GM12878 (cell line): ENCODE measurements around the gene VSTM2L. TPM values are rescaled to one million over a fixed set of nuclear protein-coding genes. Genes with fewer than 3 reads are reported as not detected.

Source experiments
- ATAC-seq: fragments of 200-7000 bp; cut with Tn5 transposase; 3 replicates; pipeline ENCODE4 v1.9.1; 2020; ENCODE audit warnings: mild to moderate bottlenecking, moderate library complexity
- BruUV-seq: library from RNA; stranded (reverse); fragments of 400-500 nt; replicated peaks from 2 replicates; lab custom pipeline; 2021; lab: Mats Ljungman, UMichigan
- CTCF ChIA-PET: fragments of 300-600 bp; sonication (Branson Sonifier 250); formaldehyde crosslinking; extraction: SDS; loops from one replicate; lab custom pipeline; 2021; ENCODE audit warnings: inconsistent platforms; lab: Yijun Ruan, JAX
- POLR2A ChIA-PET: fragments of 350-600 bp; formaldehyde crosslinking; extraction: SDS; loops from one replicate; lab custom pipeline; 2021; ENCODE audit warnings: inconsistent platforms; lab: Charles Lee
- RAD21 ChIA-PET: fragments of 300-600 bp; sonication (Branson Sonifier 250); formaldehyde crosslinking; loops from one replicate; lab custom pipeline; 2023; ENCODE audit warnings: antibody characterized with exemption; ENCODE audit not compliant: unreplicated experiment; lab: Charles Lee
- SMC1A ChIA-PET: fragments of 300-600 bp; sonication (Branson Sonifier 250); formaldehyde crosslinking; loops from one replicate; lab custom pipeline; 2023; ENCODE audit not compliant: unreplicated experiment, uncharacterized antibody; lab: Charles Lee
- DNase-seq: peaks from one replicate; pipeline ENCODE4 v3.0.0-alpha.2; 2011; ENCODE audit warnings: low read depth, low spot score
- FAIRE-seq: peaks from 3 replicates; lab custom pipeline; 2011; peaks lifted over from hg19 to GRCh38; lab: Jason Lieb, UNC
- H2AFZ ChIP-seq: 2 replicates; pipeline ENCODE4 v1.6.0; 2011; ENCODE audit warnings: low read depth, low read length, control low read depth; ENCODE audit not compliant: control insufficient read depth
- H3K27ac ChIP-seq: 2 replicates; pipeline ENCODE4 v1.5.1; 2011; ENCODE audit warnings: control low read depth; ENCODE audit not compliant: control insufficient read depth, insufficient read depth
- H3K27me3 ChIP-seq, 2 experiments: replicated peaks in 1 of 2; 2 replicates each; pipeline versions ENCODE4 v1.6.0 to v1.6.1; 2011; ENCODE audit warnings: low read length in 1 of 2; ENCODE audit not compliant: control insufficient read depth in 2 of 2, insufficient read depth in 2 of 2
- H3K36me3 ChIP-seq, 2 experiments: 2 replicates each; pipeline ENCODE4 v1.5.1; 2011; ENCODE audit warnings: low read length in 1 of 2; ENCODE audit not compliant: control insufficient read depth in 2 of 2, insufficient read depth in 2 of 2
- H3K4me1 ChIP-seq: 2 replicates; pipeline ENCODE4 v1.6.1; 2011; ENCODE audit warnings: mild to moderate bottlenecking, low read length, moderate library complexity, mixed read lengths; ENCODE audit not compliant: control insufficient read depth, insufficient read depth
- H3K4me2 ChIP-seq: 2 replicates; pipeline ENCODE4 v1.6.0; 2011; ENCODE audit warnings: control low read depth; ENCODE audit not compliant: control insufficient read depth, insufficient read depth
- H3K4me3 ChIP-seq: fragments of 200-600 bp; sonication (generic); 2 replicates; pipeline ENCODE4 v1.5.1; 2016
- H3K79me2 ChIP-seq: 2 replicates; pipeline ENCODE4 v1.6.0; 2011; ENCODE audit warnings: low read length; ENCODE audit not compliant: control insufficient read depth, insufficient read depth
- H3K9ac ChIP-seq: 2 replicates; pipeline ENCODE4 v1.8.0; 2011; ENCODE audit warnings: low read length, control low read depth, mixed read lengths; ENCODE audit not compliant: control insufficient read depth, insufficient read depth
- H3K9me3 ChIP-seq: replicated peaks from 3 replicates; pipeline ENCODE4 v1.5.1; 2011; ENCODE audit warnings: mild to moderate bottlenecking, low read length; ENCODE audit not compliant: control insufficient read depth, insufficient read depth
- H4K20me1 ChIP-seq: 2 replicates; pipeline ENCODE4 v1.6.0; 2011; ENCODE audit not compliant: control insufficient read depth, insufficient read depth
- ASH2L ChIP-seq: fragments of 300-600, 200-600 bp; sonication (generic); IDR thresholded peaks from 2 replicates; pipeline ENCODE4 v1.6.1; 2017; ENCODE audit warnings: low read depth, mild to moderate bottlenecking, borderline replicate concordance
- BMI1 ChIP-seq: fragments of 450-650 bp; IDR thresholded peaks from 2 replicates; pipeline ENCODE4 v1.6.1; 2016; ENCODE audit warnings: mild to moderate bottlenecking, moderate library complexity, borderline replicate concordance
- CHD4 ChIP-seq: fragments of 200-600 bp; sonication (generic); IDR thresholded peaks from 2 replicates; pipeline ENCODE4 v1.6.1; 2016; ENCODE audit warnings: mild to moderate bottlenecking
- ETV6 ChIP-seq, 2 experiments: fragments of 450-650 bp in 1 of 2; IDR thresholded peaks in 1 of 2; conservative IDR thresholded peaks in 1 of 2; 2 replicates each; pipeline ENCODE4 v1.6.1; 2014; ENCODE audit warnings: antibody characterized with exemption in 1 of 2, borderline replicate concordance in 1 of 2, low read depth in 1 of 2, mild to moderate bottlenecking in 1 of 2, moderate library complexity in 1 of 2
- JUNB ChIP-seq: IDR thresholded peaks from 2 replicates; pipeline ENCODE4 v1.6.1; 2016; ENCODE audit warnings: antibody characterized with exemption, mild to moderate bottlenecking
- PAX8 ChIP-seq: fragments of 450-650 bp; IDR thresholded peaks from 2 replicates; pipeline ENCODE4 v1.6.1; 2017; ENCODE audit warnings: mild to moderate bottlenecking, moderate library complexity
- POU2F2 ChIP-seq: IDR thresholded peaks from 3 replicates; pipeline ENCODE4 v1.6.1; 2011; ENCODE audit warnings: low read depth, mild to moderate bottlenecking, low read length, borderline replicate concordance
- RAD51 ChIP-seq: fragments of 450-650 bp; IDR thresholded peaks from 2 replicates; pipeline ENCODE4 v1.6.1; 2016; ENCODE audit warnings: moderate library complexity, mild to moderate bottlenecking, inconsistent platforms
- RB1 ChIP-seq: fragments of 450-650 bp; formaldehyde crosslinking; IDR thresholded peaks from 2 replicates; pipeline ENCODE4 v1.6.1; 2017; ENCODE audit warnings: mild to moderate bottlenecking, borderline replicate concordance
- RELA ChIP-seq: fragments of 450-650 bp; IDR thresholded peaks from 2 replicates; pipeline ENCODE4 v1.8.0; 2014; ENCODE audit warnings: borderline replicate concordance; ENCODE audit not compliant: partially characterized antibody
- ZNF24 ChIP-seq: fragments of 450-650 bp; IDR thresholded peaks from 2 replicates; pipeline ENCODE4 v1.6.1; 2017; ENCODE audit warnings: antibody characterized with exemption, mild to moderate bottlenecking
- WGBS: methylation state at CpG from one replicate; pipeline ENCODE4 v1.1.6; 2016; ENCODE audit warnings: low lambda C conversion rate; ENCODE audit not compliant: insufficient replicate concordance, insufficient coverage; ENCODE audit errors: missing lambda C conversion rate; 5-methylcytosine and 5-hydroxymethylcytosine counted together
- in situ Hi-C: fragments of 300-500 bp; cut with MboI; formaldehyde crosslinking; loops from 9 replicates; pipeline ENCODE4 v1.14.3; 2018; ENCODE audit warnings: mixed read lengths
- intact Hi-C: fragments of 100-400 bp; cut with micrococcal nuclease; formaldehyde crosslinking; loops from one replicate; pipeline ENCODE4 v1.14.2; 2022; ENCODE audit not compliant: unreplicated experiment
- polyA plus RNA-seq, 11 experiments: library from polyadenylated mRNA; depleted of rRNA in 4 of 11; unstranded in 6 of 11; stranded (reverse) in 5 of 11; fragments of >200 nt; fragmentation: Nextera tagmentation in 4 of 11; fragmentation: Illumina TruSeq in 1 of 11; extraction: Ambion mirVana in 4 of 11; extraction: Trizol in 1 of 11; gene quantifications; 1 replicate in 1 of 11; 2 replicates in 10 of 11; pipeline versions ENCODE4 v1.2.1 to v1.2.3, GENCODE V29; 2011 to 2016; ENCODE audit warnings: inconsistent platforms in 2 of 11, missing spikeins in 2 of 11, low read depth in 1 of 11
- total RNA-seq, 4 experiments: library from RNA; depleted of rRNA in 3 of 4; stranded (reverse); fragments of >200 nt in 3 of 4; fragmentation: Illumina TruSeq in 1 of 4; extraction: Trizol in 1 of 4; gene quantifications; 2 replicates each; pipeline versions ENCODE4 v1.2.1 to v1.2.3, GENCODE V29; 2013 to 2021
- TF ChIP-seq, protein P1 (sequence below): IDR thresholded peaks from 2 replicates; pipeline ENCODE4 v1.6.1; 2011; ENCODE audit warnings: borderline replicate concordance, low read depth, mild to moderate bottlenecking, moderate library complexity, mixed read lengths, low read length; ENCODE audit not compliant: insufficient read depth; ENCODE audit errors: extremely low read length

Gene VSTM2L
- total and polyA plus RNA-seq, 10 of the 15 experiments (the other 5 are each of a cell fraction or from before 2014, with no cell fraction given), result 0.05 to 1.5 (median 0.63) TPM; not detected in 2

GRCh38 chr20:37885593-37886503 is 17.1 kb upstream of the VSTM2L start:
- no peak overlapping the region for H3K9ac ChIP-seq
- in situ Hi-C loops (no loop called here), intact Hi-C loops (no loop called here)
- H3K27me3 ChIP-seq, result no peaks in the 10 kb centered on the region
- TF ChIP-seq ZNF24, result no peak
- TF ChIP-seq CHD4, result no peak
- TF ChIP-seq RB1, result no peak
- FAIRE-seq (no peak), DNase-seq (no peak), ATAC-seq (no peak)
- H3K79me2 ChIP-seq, result no peaks in the 10 kb centered on the region
- no peak overlapping the region for H3K4me2 ChIP-seq
- no TSS peak for BruUV-seq
- H3K4me1 ChIP-seq, result peaks cover 3% of the 10 kb centered on the region; the same call in 1 of the 2 replicates
- ChIA-PET POLR2A (no interaction called here), RAD21 (no interaction called here), SMC1A (no interaction called here), CTCF (no interaction called here)
- H3K36me3 ChIP-seq, result no peaks in the 10 kb centered on the region
- H2AFZ ChIP-seq, result no peak overlapping the region
- 75% methylated on average over 32 of the region's 32 CpGs for WGBS
- no peaks in the 10 kb centered on the region for H3K9me3 ChIP-seq
- H3K4me3 ChIP-seq, result no peak overlapping the region
- H4K20me1 ChIP-seq, result no peaks in the 10 kb centered on the region
- H3K27ac ChIP-seq, result no peak overlapping the region

GRCh38 chr20:37886851-37887297 is 16.1 kb upstream of the VSTM2L start:
- ATAC-seq, result peak; percentile 71
- WGBS, result 53% methylated on average over 4 of the region's 4 CpGs
- no peaks in the 10 kb centered on the region for H3K9me3 ChIP-seq
- H3K4me2 ChIP-seq, result no peak overlapping the region
- no peaks in the 10 kb centered on the region for H3K79me2 ChIP-seq
- no peak overlapping the region for H3K9ac ChIP-seq
- H4K20me1 ChIP-seq, result no peaks in the 10 kb centered on the region
- POLR2A ChIA-PET, result no interaction called here
- H3K4me1 ChIP-seq, result peaks cover 3% of the 10 kb centered on the region; the same call in 1 of the 2 replicates
- FAIRE-seq, result no peak
- no peak overlapping the region for H3K4me3 ChIP-seq
- no peak overlapping the region for H2AFZ ChIP-seq
- intact Hi-C loops (no loop called here), in situ Hi-C loops (no loop called here)
- CTCF ChIA-PET, result no interaction called here
- no peak overlapping the region for H3K27ac ChIP-seq
- H3K27me3 ChIP-seq, result no peaks in the 10 kb centered on the region
- RAD21 ChIA-PET, result no interaction called here
- SMC1A ChIA-PET, result no interaction called here
- H3K36me3 ChIP-seq, result no peaks in the 10 kb centered on the region
- BruUV-seq, result no TSS peak
- DNase-seq, result peak; percentile 9
- TF ChIP-seq POU2F2 (no peak), ASH2L (no peak), BMI1 (no peak), ETV6 (conservative IDR thresholded peaks at IDR 0.05 in 1 of 2, IDR thresholded peaks at IDR 0.05 in 1 of 2; ENCODE audit: borderline replicate concordance in 1 of 2, low read depth in 1 of 2) (no peak), RAD51 (peak; percentile 79; the same call in 1 of the 2 replicates), RELA (no peak), PAX8 (no peak), JUNB (no peak)
- TF ChIP-seq, protein P1, sequence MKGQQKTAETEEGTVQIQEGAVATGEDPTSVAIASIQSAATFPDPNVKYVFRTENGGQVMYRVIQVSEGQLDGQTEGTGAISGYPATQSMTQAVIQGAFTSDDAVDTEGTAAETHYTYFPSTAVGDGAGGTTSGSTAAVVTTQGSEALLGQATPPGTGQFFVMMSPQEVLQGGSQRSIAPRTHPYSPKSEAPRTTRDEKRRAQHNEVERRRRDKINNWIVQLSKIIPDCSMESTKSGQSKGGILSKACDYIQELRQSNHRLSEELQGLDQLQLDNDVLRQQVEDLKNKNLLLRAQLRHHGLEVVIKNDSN, result peak; percentile 47
